ENCODE measurements around the gene TMCC1.
"Not testable (repeated sequence)": the region's sequence is repeated elsewhere in the genome, so short reads cannot be mapped to it uniquely, and the experiment has no call there.

Gene TMCC1

DNA sequence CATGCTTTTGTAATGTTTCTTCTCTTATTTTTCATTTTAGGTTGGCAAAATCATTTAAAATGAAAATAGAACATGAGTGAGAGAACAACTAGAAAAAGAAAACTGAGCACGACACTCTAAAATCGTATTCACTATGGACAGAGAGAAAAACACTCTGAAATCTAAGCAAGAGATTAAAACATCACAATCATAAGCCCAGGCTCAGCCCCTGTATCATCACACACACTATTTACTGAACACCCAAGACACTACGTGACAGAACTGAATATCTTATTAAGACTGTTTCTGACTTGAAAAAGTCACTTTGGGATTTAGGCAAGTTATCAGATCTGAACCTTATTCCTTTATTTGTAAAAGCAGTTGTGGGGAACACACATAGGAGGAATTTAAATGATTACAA lies 204.5 kb downstream of the TMCC1 start:
- DNase-seq (ENCODE audit: low read depth in 2 of 2, low spot score in 1 of 2), result no peak

DNA sequence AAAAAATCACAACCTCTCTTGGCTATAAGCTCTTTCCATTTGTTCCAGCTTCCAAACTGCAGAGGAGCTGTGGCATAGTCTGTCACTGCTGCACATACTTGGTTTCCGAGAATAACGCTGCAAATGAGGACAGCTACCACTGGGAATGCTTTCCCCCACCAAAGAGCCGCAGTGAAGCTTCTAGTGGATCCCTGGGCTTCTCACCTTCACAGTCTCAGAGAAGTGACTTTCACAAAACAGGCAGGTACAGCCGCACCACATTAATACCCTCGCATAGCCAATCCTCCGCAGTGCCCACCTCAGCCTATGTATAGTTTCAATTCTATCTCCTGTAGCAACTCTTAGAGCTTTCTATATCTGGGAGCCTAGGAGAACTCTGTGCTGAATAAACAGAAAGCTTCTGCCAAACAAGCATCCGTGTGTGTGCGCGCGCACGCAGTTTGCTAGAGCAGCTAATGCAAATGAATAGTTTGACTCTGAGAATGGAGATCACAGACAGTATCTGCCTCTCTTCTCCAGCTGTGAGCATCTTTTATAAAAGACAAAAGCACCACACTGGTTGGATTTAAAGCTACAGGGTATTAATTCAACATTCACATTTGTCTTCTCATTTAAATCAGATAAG lies 205.1 kb downstream of the TMCC1 start:
- DNase-seq (ENCODE audit: low read depth in 2 of 2, low spot score in 1 of 2), result no peak

DNA sequence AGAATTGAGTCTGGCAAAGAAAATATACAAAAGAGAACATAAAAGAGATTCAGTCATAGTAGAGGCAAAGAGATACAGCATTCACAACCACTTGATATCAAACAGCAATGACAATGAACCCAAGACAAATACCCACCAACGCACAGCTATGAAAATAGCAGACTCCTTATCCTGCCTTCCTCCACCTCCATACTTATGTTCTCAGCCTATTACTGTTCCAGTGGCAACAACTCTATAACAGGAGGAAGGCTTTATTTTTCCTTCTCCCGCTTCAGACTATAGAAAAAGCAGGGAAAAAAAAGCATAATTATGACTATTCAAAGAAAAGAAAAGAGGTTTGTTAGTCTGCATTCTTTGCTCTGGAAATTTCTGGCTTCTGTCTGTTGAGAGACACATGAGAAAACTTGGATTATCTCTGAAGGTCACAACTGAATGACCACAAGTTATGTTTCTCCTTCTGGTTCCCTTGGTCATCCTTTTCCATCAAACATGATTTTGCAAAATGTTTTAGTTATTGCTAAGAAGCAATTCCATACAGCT lies 205.9 kb downstream of the TMCC1 start:
- no peak for DNase-seq (ENCODE audit: low read depth in 2 of 2, low spot score in 1 of 2)

DNA sequence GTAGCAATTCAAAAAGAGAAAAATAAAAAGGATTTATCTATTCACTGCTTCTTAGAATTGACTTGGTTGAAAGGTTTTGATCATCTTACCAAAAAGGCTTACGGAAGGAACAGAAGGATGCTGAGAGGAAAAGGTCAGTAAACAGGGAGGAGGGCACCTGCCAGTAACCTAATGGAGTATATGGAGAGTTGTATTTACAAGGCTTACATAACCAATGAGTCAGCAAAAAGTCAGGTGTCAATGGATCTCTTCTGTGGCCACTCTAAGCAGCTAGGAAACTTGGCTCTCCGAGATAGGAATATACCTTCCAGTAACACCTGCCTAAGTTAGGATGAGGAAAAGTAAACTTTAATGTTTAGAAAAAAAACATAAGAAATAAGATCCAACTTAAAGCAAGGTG lies 206.6 kb downstream of the TMCC1 start:
- DNase-seq (ENCODE audit: low read depth in 2 of 2, low spot score in 1 of 2), result no peak

DNA sequence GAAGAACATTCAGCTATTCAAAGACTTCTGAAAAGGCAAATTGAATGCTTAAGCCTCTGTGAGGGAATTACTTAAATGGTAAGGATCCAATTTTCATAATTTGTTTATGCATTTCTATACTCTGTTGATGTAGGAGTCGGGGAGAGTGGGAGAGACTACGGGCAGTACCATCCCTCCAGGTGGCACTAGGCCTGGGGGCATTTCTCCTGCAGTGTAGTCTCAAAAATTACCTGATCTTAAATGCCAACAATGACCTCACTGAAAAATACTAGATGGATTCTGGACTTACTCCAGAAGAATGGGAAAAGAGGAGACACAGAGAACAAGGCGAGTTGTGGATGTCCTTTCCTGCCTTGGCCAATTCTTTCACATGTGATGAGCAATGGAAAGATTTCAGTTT lies 209.2 kb downstream of the TMCC1 start:
- no peak for DNase-seq (ENCODE audit: low read depth in 2 of 2, low spot score in 1 of 2)

DNA sequence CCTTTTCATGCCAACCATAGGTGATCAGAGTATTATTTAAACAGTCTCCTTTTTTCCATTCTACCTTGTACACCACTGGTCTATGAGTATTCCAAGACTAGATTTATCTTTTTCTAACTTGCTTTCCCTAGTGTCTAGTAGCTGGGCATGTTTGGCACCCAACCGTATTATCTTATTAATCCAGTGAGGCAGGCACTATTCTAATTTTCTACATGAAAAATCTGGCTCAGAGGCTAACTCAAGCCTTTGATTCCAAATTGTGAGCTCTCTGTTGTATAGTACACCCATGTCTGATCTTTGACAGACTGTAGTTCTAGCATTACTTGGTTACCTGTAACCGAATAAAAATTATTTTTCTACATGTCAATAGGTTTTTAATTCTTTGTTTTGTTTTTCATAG lies 210.3 kb downstream of the TMCC1 start:
- no peak for DNase-seq (ENCODE audit: low read depth in 2 of 2, low spot score in 1 of 2)

DNA sequence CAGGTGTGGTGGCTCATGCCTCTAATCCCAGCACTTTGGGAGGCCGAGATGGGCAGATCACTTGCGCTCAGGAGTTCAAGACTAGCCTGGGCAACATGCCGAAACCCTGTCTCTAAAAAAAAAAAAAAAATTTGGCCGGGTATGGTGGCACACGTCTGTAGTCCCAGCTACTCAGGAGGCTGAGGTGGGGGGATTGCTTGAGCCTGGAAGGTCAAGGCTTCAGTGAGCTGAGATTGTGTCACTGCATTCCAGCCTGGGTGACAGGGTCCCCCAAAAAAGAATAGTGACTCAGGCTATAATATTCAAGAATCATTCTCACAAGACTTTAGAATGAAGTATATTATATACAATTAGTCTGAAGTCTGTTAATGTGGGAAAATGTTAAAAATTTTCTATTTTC lies 216.5 kb downstream of the TMCC1 start:
- no peak for DNase-seq (ENCODE audit: low read depth in 2 of 2, low spot score in 1 of 2)

DNA sequence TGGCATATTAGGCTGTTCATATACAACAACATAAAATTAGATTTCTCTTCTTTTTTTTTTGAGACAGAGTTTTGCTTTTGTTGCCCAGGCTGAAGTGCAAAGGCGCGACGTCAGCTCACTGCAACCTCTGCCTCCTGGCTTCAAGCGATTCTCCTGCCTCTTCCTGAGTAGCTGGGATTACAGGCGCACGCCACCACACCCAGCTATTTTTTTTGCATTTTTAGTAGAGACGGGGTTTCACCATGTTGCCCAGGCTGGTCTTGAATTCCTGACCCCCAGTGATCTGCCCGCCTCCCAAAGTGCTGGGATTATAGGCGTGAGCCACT lies 218.8 kb downstream of the TMCC1 start:
- DNase-seq (ENCODE audit: low read depth in 2 of 2, low spot score in 1 of 2), result not testable (repeated sequence)

DNA sequence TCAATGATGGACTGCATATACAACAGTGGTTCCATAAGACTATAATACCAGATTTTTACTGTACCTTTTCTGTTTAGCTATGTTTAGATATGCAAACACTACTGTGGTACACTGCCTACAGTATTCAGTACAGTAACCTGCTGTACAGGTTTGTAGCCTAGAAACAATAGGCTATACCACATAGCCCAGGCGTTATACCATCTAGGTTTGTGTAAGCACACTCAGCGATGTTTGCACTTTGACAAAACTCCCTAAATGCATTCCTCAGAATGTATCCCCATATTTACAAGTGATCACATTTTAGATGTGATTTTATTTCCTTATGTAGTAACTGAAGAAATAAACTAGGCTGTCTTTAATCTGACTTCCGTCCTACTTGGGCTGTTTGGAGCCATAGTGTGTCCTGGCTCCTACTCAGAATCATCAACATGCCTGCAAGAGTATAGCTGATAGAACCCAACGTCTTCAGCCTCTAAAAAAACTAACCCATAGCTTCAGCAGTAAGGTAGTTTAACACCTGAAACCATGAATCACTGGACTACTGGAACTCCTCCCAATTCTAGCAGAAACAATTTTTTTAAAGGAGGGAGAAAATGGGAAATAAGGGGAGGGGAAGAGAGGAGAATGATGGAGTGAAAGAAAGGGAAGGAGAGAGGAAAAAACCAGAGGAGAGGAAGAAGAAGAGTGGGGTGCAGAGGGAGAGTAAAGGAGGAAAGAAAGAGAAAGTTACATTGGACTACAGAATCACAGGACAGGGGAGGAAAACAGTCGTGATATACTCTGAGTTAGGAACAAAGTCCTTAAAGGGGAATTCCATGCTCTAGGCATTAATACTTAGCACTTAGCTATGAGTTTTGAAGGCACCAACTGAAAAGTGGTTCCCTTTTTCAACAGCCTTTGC lies 219.4 kb downstream of the TMCC1 start:
- DNase-seq (ENCODE audit: low read depth in 2 of 2, low spot score in 1 of 2), result no peak

DNA sequence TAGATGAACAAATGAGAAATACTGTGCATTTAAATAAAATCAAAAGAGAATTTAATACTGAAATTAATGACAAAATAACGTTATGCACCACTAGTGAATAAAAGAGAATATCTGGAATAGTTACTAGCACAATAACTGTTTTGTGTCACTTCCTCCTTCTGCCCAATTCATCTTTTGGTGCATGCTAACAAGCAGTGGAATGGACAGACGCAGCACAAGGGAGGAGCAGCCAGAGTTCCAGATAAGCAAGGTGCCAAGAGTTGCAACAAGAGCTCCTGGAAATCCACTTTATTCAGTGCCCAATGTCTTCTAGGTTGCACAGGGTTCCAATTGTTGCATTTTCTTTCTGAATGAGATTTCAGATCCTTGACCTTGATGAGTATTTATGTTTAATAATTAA lies 220.5 kb downstream of the TMCC1 start:
- no peak for DNase-seq (ENCODE audit: low read depth in 2 of 2, low spot score in 1 of 2)

DNA sequence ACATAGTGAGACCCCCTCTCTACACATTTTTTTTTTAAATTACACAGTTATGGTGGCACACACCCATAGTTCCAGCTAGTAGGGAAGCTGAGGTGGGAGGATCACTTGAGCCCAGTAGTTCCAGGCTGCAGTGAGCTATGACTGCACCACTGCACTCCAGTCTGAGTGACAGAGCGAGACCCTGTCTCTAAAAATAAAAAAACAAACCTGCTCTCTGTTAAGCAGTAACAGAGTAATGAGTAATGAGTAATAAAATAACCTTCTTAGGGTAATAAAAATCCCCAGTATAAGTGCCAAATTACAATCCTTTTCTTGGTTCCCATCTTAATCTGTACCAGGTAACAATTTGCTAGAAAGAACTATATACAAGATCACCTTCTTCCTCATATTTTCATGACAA lies 221.1 kb downstream of the TMCC1 start:
- DNase-seq (ENCODE audit: low read depth in 2 of 2, low spot score in 1 of 2), result no peak

DNA sequence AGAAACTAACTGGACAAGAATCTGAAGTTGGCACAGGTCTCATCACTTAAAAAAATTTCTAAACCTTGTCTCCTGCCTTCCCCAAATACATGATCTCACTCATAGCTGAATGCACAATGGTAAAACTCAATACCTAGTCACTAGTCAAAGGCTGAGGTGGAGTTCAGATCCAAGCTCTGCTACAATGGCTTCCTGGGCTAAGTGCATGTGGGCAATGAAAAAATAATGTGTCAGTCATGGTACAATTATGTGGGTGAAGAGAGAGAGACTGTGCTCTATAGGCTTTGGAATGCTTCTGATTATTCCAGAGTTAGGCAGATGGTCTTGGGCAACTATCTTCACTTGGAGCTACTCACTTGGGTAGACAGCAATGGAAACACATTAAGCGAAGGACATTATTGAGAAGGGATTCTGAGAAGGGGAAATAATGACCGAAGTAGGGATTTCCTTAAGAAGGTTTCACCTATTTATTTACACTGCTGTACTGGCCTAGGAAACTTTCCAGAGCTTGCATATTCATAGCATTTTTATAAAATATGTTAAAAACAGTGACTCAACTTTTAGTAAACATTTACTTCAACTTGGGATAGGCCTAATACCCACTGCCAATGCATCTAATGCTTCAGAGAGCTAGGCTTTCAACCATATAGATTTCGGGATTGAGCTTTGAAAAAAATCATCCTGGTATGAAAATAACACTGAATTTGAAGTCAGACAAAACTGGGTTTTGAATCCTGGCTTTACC lies 228.3 kb downstream of the TMCC1 start:
- no peak for DNase-seq (ENCODE audit: low read depth in 2 of 2, low spot score in 1 of 2)

DNA sequence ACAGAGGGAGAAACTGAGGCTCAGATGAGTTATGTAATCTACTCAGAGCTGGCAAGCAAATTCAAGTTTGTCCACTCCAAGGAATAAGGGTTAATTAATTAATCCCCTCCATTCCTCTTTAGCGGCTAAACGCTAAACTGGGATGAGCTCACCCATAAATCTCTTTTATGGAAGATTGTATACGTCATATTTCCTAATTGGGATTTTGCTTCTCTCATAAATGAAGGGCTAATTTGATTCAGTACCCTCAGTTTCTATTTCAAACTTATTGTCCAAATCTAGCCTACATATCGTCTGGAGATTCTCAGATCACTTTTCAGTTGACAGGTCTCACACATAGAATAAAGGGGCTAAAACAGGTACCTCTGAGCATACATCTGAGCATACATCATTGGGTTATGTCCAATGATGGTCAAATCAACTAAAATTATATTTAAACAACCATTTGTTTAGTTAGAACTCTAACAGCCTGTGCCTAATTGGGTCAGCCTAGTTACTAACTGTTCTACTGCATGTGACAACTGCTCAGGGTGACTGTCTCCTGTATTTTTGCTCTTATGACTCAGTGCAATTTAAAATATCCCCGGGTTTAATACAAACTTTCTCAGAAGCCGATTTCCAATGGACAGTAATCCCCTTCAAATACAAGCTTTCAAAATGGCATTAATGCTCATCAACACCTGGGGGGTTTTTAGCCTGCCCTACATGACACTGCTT lies 229.4 kb downstream of the TMCC1 start:
- DNase-seq (ENCODE audit: low read depth in 2 of 2, low spot score in 1 of 2), result no peak

DNA sequence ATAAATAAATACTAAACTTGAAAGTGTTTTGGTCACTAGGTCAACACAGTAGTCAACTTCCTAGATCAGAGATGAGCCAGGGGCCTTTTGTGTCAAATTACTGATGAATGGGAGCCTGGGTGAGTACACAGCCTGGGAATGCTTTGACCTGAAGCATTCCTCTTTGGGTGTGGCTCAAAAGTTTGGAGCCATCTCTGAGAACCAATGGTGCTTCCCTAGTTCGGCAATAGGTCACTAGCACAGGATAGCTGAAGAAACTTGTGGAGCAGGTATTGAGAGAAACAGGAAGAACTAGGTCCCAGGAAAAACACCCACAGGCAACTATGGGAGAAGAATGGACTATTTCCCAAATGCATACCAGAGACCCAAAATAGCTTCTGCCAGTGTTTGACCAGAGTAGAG lies 230.5 kb downstream of the TMCC1 start:
- DNase-seq (ENCODE audit: low read depth in 2 of 2, low spot score in 1 of 2), result no peak

DNA sequence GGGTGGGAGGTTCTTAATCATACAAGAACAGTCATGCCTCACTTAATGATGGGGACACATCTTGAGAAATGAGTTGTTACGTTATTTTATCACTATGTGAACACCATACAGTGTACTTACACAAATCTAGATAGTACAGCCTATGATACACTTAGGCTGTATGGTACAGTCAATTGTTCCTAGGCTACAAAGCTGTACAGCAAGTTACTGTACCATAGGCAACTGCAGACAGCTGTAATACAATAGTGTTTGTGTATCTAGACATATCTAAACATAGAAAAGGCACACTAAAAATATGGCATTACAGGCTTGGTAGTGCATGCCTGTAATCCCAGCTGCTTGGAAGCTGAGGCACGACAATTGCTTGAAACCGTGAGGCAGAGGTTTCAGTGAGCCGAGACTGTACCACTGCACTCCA lies 231.3 kb downstream of the TMCC1 start:
- DNase-seq (ENCODE audit: low read depth in 2 of 2, low spot score in 1 of 2), result no peak

DNA sequence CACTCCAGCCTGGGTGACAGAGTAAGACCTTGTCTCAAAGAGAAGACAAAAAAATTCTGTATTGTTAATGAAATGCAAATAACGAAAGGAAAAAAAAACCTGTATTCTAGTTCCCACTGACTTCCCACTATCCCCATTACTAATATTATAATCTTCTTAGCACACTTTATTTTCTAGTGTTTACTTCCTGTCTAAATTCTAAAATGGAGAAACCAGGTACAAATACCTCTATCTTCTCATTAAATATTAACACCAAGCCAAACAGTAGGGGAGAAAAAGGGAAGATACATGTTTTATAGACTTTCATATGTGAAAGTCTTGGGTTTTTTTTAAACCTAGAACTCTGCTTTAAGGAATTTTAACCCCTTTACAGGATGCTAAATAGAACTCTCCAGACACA lies 231.7 kb downstream of the TMCC1 start:
- DNase-seq (ENCODE audit: low read depth in 2 of 2, low spot score in 1 of 2), result no peak

DNA sequence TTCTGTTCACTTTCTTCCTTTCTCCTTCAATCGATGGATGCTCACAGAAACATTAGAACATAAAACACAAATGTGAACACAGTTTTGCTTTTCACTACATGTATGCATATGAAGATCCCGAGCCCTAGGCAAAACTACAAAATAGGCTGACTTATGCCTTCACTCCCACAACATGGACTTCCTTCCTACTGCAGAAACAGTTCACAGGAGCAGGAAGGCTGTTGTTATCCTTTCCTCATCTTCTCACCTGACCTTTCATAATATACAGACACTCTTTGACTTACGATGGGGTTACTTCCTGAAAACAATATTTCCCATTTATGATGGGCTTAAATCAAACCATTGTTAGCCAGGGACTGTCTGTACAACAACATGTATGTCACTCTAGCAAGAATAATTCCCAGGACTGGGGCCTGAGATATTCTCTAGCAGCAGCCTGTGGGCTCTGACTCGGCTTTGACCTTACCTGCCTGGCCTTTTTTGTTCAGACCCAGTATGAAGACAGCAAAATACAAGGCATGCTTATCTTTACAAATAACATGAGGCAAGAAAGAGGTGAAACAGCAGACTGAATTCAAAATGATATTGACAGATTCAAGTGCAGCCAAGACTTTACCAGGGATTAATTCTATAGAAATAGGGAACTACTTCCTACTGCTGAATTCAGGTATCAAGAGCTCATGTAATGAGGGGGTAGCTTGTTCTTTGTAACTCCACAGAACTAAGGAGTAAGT lies 235.2 kb downstream of the TMCC1 start:
- no peak for DNase-seq (ENCODE audit: low read depth in 2 of 2, low spot score in 1 of 2)

DNA sequence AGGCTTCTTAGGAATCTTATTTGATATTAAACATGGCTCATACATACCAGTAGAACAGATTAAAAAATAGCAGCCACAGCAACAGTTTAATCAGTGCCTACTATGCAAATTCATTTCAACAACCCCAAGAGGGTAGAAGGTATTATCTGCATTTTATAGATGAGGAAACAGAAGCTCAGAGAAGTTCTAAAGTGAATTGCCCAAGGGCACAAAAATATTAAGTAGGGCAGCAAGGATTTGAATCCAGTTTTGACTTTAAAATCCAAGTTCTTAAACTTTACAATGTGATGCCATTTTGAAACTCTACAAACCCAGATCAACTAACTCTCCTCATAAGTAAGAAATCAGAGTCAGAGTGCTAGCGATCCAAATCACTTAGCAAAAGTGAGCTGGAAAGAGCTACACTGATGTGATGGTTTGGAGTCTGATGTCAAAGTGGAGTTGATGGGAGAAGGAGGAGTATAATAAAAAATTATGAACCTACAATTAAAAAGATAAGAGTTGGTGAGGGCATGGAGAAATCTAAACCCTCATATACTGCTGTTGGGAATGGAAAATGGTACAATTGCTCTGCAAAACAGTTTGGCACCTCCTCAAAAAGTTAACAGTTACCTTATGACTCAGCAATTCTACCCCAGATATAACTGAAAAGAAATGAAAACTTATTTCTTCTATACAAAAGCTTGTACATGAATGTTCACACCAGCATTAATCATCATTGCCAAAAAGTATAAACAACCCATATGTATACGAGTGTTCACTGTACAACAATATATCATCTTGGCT lies 236.1 kb downstream of the TMCC1 start:
- no peak for DNase-seq (ENCODE audit: low read depth in 2 of 2, low spot score in 1 of 2)

DNA sequence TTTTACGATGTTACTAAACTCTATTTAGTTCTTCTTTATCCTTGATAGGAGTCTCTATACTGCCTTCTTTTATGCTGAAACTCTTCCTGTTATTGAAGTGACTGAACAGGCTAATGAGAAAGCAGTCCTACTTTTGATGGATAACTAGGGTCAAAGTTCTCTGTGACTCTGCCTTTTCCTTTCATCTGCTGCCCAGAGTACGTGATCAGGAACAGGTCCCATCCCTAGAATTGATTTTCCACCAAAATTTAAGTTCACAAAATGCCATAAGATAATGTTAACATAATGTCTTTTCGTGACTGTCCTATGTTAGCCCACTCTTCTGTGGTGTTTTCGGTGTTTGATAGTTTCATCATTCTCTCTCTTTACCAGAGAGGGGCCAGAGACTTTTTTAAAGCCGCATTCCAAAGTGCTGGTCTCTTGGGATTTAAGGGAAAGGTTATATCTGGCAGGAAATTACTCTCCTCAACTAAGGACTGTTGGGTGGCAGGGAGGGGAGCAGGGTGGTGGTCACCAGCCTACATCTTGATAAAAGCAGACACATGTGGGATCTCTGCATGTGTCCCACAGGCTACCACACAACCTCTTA lies 236.8 kb downstream of the TMCC1 start:
- DNase-seq (ENCODE audit: low read depth in 2 of 2, low spot score in 1 of 2), result no peak
